ENCODE data around the gene CLPTM1L.

Gene CLPTM1L

DNA sequence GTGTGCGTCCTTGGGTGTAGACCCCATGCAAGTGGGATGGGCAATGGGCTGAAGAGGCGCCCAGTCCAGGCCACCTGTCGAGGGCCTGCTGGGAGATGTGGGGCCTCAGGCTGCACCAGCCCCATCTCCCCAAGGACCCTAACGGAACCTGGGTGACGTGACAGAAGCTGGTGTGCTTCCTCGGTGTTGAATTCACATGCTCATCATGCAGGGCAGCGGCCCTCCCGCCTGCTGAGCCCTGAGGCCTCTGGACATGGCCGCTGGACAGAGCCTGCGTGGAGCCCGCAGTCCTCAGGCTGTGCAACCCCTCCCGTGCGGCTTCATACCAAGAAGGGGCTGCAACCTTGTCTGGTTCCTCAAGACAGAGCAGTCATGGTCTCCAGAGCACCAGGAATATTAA is 76.8 kb downstream of the CLPTM1L start (continued):
- TF ChIP-seq, protein P1, sequence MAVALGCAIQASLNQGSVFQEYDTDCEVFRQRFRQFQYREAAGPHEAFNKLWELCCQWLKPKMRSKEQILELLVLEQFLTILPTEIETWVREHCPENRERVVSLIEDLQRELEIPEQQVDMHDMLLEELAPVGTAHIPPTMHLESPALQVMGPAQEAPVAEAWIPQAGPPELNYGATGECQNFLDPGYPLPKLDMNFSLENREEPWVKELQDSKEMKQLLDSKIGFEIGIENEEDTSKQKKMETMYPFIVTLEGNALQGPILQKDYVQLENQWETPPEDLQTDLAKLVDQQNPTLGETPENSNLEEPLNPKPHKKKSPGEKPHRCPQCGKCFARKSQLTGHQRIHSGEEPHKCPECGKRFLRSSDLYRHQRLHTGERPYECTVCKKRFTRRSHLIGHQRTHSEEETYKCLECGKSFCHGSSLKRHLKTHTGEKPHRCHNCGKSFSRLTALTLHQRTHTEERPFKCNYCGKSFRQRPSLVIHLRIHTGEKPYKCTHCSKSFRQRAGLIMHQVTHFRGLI (tag by site-specific recombination; IDR thresholded peaks at IDR 0.05) = no peak

Data from HEK293 (cell line).